SK-N-SH (cell line): ENCODE results near the gene C10orf143. TPM values are rescaled to one million over a fixed set of nuclear protein-coding genes. Genes with fewer than 3 reads are reported as not detected.
A peak's percentile ranks its signal among the peaks of the same experiment; 100 is the strongest.

ENCODE experiments used
- MEF2A ChIP-seq: IDR thresholded peaks from 2 replicates; pipeline ENCODE4 v1.4.0; 2012; ENCODE audit warnings: low read depth, borderline replicate concordance
- MXI1 ChIP-seq: IDR thresholded peaks from 2 replicates; pipeline ENCODE4 v1.6.1; 2012; ENCODE audit warnings: mild to moderate bottlenecking, low read depth, low read length, improper control_type of control experiment
- NFIC ChIP-seq: IDR thresholded peaks from 2 replicates; pipeline ENCODE4 v1.4.0; 2012; ENCODE audit warnings: borderline replicate concordance
- PBX3 ChIP-seq: IDR thresholded peaks from 2 replicates; pipeline ENCODE4; 2012
- POLR2AphosphoS5 ChIP-seq: IDR thresholded peaks from 2 replicates; pipeline ENCODE4 v1.6.1; 2012; ENCODE audit warnings: low read depth, low read length
- RAD21 ChIP-seq: IDR thresholded peaks from 2 replicates; pipeline ENCODE4 v1.6.1; 2012; ENCODE audit warnings: mild to moderate bottlenecking, low read length
- REST ChIP-seq: IDR thresholded peaks from 2 replicates; pipeline ENCODE4 v1.6.1; 2012; ENCODE audit warnings: mild to moderate bottlenecking, low read depth, low read length, moderate library complexity
- RXRA ChIP-seq: IDR thresholded peaks from 2 replicates; pipeline ENCODE4 v1.4.0; 2012; ENCODE audit warnings: low read depth, mild to moderate bottlenecking, borderline replicate concordance
- SMC3 ChIP-seq: IDR thresholded peaks from 2 replicates; pipeline ENCODE4 v1.6.1; 2012; ENCODE audit warnings: low read depth, low read length, improper control_type of control experiment
- TAF1 ChIP-seq: IDR thresholded peaks from 2 replicates; pipeline ENCODE4 v1.6.1; 2012; ENCODE audit warnings: low read depth, mild to moderate bottlenecking, low read length, moderate library complexity, borderline replicate concordance
- TCF12 ChIP-seq: IDR thresholded peaks from 2 replicates; pipeline ENCODE4 v1.4.0; 2012
- TEAD4 ChIP-seq: IDR thresholded peaks from 2 replicates; pipeline ENCODE4 v1.4.0; 2012; ENCODE audit warnings: mild to moderate bottlenecking, borderline replicate concordance; ENCODE audit not compliant: insufficient read depth
- USF2 ChIP-seq: fragments of 150-350 bp; IDR thresholded peaks from 2 replicates; pipeline ENCODE4 v1.6.1; 2017; ENCODE audit warnings: antibody characterized with exemption, low read length, low read depth, borderline replicate concordance
- ZBTB33 ChIP-seq: IDR thresholded peaks from 2 replicates; pipeline ENCODE4 v1.4.0; 2012; ENCODE audit warnings: low read depth, borderline replicate concordance
- polyA plus RNA-seq, 3 experiments: library from polyadenylated mRNA; depleted of rRNA; stranded (reverse); fragments of >200 nt; gene quantifications; 2 replicates each; pipeline ENCODE4 v1.2.3, GENCODE V29; 2012
- TF ChIP-seq, protein P1 (sequence below): IDR thresholded peaks from 2 replicates; pipeline ENCODE4 v1.4.0; 2012; ENCODE audit warnings: low read depth, borderline replicate concordance

Gene C10orf143
- polyA plus RNA-seq, 1 of the 3 experiments (the other 2 are of a cell fraction) = 2.2 TPM

GRCh38 chr10:130111113-130111851 is 652 bp upstream of the C10orf143 start (continued):
- no peak for TF ChIP-seq NFIC
- no peak for TF ChIP-seq REST
- no peak for TF ChIP-seq RAD21
- TF ChIP-seq, protein P1, sequence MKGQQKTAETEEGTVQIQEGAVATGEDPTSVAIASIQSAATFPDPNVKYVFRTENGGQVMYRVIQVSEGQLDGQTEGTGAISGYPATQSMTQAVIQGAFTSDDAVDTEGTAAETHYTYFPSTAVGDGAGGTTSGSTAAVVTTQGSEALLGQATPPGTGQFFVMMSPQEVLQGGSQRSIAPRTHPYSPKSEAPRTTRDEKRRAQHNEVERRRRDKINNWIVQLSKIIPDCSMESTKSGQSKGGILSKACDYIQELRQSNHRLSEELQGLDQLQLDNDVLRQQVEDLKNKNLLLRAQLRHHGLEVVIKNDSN = no peak
- no peak for TF ChIP-seq RXRA
- TF ChIP-seq MEF2A = no peak
- TF ChIP-seq POLR2AphosphoS5 = peak; percentile 51; the same call in 1 of the 2 replicates
- TF ChIP-seq TEAD4 = no peak
- TF ChIP-seq TAF1 = peak; percentile 52; the same call in 1 of the 2 replicates
- no peak for TF ChIP-seq SMC3
- TF ChIP-seq ZBTB33 = peak; percentile 42; the same call in 1 of the 2 replicates
- peak; percentile 96 for TF ChIP-seq PBX3
- no peak for TF ChIP-seq USF2
- TF ChIP-seq TCF12 = no peak
- peak; percentile 39; the same call in 1 of the 2 replicates for TF ChIP-seq MXI1
